Heart left ventricle (tissue), 16 donors: ENCODE results near the gene P2RY12. TPM values are rescaled to one million over a fixed set of nuclear protein-coding genes. Genes with fewer than 3 reads are reported as not detected.

Experiments used
- ATAC-seq, 4 donors: fragments of 200-7000 bp; cut with Tn5 transposase; one replicate each; pipeline ENCODE4 v1.9.1; 2020 to 2022; ENCODE audit warnings: moderate library complexity in 4 of 4, mild to moderate bottlenecking in 3 of 4, moderate number of reproducible peaks in 1 of 4
- DNase-seq, 5 donors: peaks; one replicate each; pipeline ENCODE4 v3.0.0-alpha.2; 2020
- H3K27ac ChIP-seq, 12 donors: fragments of 200-600 bp; sonication (generic) in 4 of 12; one replicate each; pipeline versions ENCODE4 v1.5.0 to v1.8.0; 2016 to 2022; ENCODE audit warnings: mild to moderate bottlenecking in 2 of 12
- H3K27me3 ChIP-seq, 9 donors: fragments of 200-600 bp; sonication (generic) in 2 of 9; one replicate each; pipeline versions ENCODE4 v1.5.1 to v1.8.0; 2016 to 2022; ENCODE audit warnings: mild to moderate bottlenecking in 3 of 9
- H3K36me3 ChIP-seq, 9 donors: fragments of 200-600 bp; sonication (generic) in 2 of 9; one replicate each; pipeline versions ENCODE4 v1.5.0 to v1.8.0; 2018 to 2022; ENCODE audit warnings: mild to moderate bottlenecking in 2 of 9
- H3K4me1 ChIP-seq, 12 donors: fragments of 200-600 bp; sonication (generic) in 4 of 12; one replicate each; pipeline versions ENCODE4 v1.5.0 to v1.8.0; 2016 to 2022; ENCODE audit warnings: mild to moderate bottlenecking in 3 of 12
- H3K4me3 ChIP-seq, 12 donors: fragments of 200-600 bp; sonication (generic) in 4 of 12; one replicate each; pipeline versions ENCODE4 v1.5.0 to v1.8.0; 2017 to 2022; ENCODE audit warnings: mild to moderate bottlenecking in 9 of 12, moderate library complexity in 4 of 12
- H3K9me3 ChIP-seq, 12 donors: fragments of 200-600 bp; sonication (generic) in 4 of 12; one replicate each; pipeline versions ENCODE4 v1.5.0 to v1.8.0; 2016 to 2022; ENCODE audit warnings: mild to moderate bottlenecking in 1 of 12
- POLR2A ChIP-seq, 2 donors: fragments of 450-650 bp; IDR thresholded peaks; one replicate each; pipeline ENCODE4 v1.6.1; 2017; ENCODE audit warnings: antibody characterized with exemption in 2 of 2, mild to moderate bottlenecking in 2 of 2, moderate library complexity in 2 of 2
- WGBS, 4 donors: extraction: QIAGEN DNeasy Blood & Tissue Kit in 2 of 4; methylation state at CpG; one replicate each; pipeline versions ENCODE4 v1.1.5 to v1.1.7; 2013 to 2018; 5-methylcytosine and 5-hydroxymethylcytosine counted together
- intact Hi-C, 10 donors: fragments of 100-400 bp; cut with DNase I; formaldehyde crosslinking; loops; one replicate each; pipeline versions ENCODE4 v1.11.1 to v1.14.2; 2022
- polyA plus RNA-seq, 2 donors: library from polyadenylated mRNA; stranded (reverse); fragments of 200-250 nt; gene quantifications; one replicate each; pipeline ENCODE4 v1.2.3, GENCODE V29; 2013
- total RNA-seq, 9 donors: library from RNA; depleted of rRNA in 2 of 9; stranded (reverse); fragments of >200 nt in 2 of 9; fragmentation: NEBNext Ultra II Directional in 3 of 9; extraction: Animal tissue kit (Norgen Biotek cat#: 25700) in 3 of 9; gene quantifications; one replicate each; pipeline versions ENCODE4 v1.1.0 to v1.2.4, GENCODE V29; 2016 to 2023
- TF ChIP-seq, protein P1 (sequence below), 12 donors: fragments of 200-600 bp; sonication (generic) in 4 of 12; IDR thresholded peaks; one replicate each; pipeline versions ENCODE4 v1.5.0 to v1.8.0; 2018 to 2022; ENCODE audit warnings: antibody characterized with exemption in 12 of 12, mild to moderate bottlenecking in 5 of 12
- donor health status: ischemic (EF 13 %, LVEDD 7.1; RV severe dilation, severe dysfunction).
- donor health status: healthy with polysubstance abuse.
- donor health status: DM: no; HTN: yes; CAD: no.
- donor health status: DM: no; HTN: no; CAD: no.
- donor health status: ischemic (EF 25% LVEDD 6.9; RV normal size, moderate dysfunction).
- donor health status: ischemic (EF 25% LVEDD 5.7; RV mildly dilated, moderate dysfunction).
- donor health status: healthy.
- donor health status: DM: yes; HTN: yes; CAD: no.
- donor health status: ischemic (EF 35%, LVEDD 5.7; RV mildly dilated, moderate dysfunction).
- donor health status: nonischemic (EF 11% LVEDD 7.7; RV severe dilation, severe dysfunction).
- donor health status: DM: yes; HTN: yes; CAD: no.
- donor health status: PGD.
- donor health status: ischemic (EF 29% LVEDD 5.4; RV normal size, mild dysfunction).
- donor health status: nonischemic (EF 23%, LVEDD 6.1; RV moderate dilation, normal function).

Gene P2RY12
- total and polyA plus RNA-seq, 11 donors, result 0.26 to 3.4 (median 0.56) TPM

DNA sequence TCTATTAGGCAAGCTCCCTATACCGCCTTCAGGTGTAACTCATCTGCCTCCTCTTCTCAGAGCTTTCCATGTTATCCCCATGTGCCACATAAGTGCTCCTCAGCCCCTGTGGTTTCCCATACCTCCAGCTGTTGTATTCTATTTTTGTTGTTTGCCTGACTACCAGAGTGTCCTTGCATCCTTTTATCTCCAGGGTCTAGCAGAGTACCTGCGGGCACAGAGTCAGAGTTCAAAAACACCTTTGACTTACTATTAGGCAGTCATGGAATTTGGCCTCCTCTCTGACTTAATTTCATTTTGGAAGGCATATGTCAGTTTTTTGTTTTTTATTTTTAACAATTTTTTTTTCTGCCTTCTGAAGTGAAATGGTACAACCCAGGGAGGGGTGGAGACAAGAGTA is 75.0 kb downstream of the P2RY12 start:
- intact Hi-C loops, result no loop called here
- 96 to 100% (median 99%) methylated on average over 2 of the region's 2 CpGs for WGBS, 4 donors
- Histone ChIP-seq H3K4me3 (no peak overlapping the region), H3K9me3 (no peaks in the 10 kb centered on the region), H3K27me3 (no peaks in the 10 kb centered on the region), H3K4me1 (peaks cover 0 to 8% (median 0%) of the 10 kb centered on the region in 12 donors), H3K27ac (no peak overlapping the region), H3K36me3 (no peaks in the 10 kb centered on the region)
- TF ChIP-seq, protein P1, sequence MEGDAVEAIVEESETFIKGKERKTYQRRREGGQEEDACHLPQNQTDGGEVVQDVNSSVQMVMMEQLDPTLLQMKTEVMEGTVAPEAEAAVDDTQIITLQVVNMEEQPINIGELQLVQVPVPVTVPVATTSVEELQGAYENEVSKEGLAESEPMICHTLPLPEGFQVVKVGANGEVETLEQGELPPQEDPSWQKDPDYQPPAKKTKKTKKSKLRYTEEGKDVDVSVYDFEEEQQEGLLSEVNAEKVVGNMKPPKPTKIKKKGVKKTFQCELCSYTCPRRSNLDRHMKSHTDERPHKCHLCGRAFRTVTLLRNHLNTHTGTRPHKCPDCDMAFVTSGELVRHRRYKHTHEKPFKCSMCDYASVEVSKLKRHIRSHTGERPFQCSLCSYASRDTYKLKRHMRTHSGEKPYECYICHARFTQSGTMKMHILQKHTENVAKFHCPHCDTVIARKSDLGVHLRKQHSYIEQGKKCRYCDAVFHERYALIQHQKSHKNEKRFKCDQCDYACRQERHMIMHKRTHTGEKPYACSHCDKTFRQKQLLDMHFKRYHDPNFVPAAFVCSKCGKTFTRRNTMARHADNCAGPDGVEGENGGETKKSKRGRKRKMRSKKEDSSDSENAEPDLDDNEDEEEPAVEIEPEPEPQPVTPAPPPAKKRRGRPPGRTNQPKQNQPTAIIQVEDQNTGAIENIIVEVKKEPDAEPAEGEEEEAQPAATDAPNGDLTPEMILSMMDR (IDR thresholded peaks at IDR 0.05), result no peak
- TF ChIP-seq POLR2A (IDR thresholded peaks at IDR 0.05), result no peak
- ATAC-seq (no peak), DNase-seq (no peak)

DNA sequence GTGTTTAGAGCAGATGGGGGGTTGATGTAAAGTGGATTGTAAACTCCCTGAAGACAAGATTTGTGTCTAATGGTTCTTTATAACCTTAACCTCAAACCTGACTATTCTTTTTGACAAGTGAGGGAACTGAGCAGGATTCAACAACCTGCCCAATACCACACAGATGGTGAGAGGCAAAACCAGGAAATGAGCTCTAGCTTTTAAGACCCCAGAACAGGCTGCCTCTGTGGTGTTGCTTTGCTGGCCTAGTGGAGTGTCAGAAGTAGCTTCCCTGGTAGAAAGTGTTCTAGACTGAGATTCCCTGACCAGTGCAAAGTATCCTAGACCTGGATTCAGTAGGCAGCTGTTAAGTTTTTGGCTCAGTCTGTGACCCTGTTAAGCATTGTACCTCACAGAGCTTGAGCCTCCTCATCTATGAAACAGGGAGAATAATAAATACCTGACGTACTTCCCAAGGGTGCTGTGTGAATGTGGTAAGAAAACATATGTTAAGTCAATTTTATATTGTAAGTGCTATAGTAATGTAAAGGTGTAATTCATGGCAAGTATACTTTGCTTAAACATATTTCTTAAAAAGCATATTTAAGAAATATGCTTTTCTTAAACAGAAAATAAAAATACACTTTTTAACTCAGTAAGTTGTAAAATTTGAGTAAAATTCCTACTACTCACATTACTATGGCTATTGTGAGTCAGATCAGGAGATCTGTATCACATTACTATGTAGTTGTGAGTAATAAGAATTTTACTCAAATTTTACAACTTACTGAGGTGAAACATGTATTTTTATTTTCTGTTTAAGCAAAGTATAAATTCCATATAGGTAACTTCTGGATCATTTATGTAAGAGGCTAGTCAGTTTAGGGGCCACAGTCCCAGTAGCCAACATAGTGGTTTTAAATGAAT is 76.7 kb downstream of the P2RY12 start:
- Histone ChIP-seq H3K4me1 (peaks cover 0 to 8% (median 0%) of the 10 kb centered on the region in 12 donors), H3K36me3 (no peaks in the 10 kb centered on the region), H3K27ac (no peak overlapping the region), H3K9me3 (no peaks in the 10 kb centered on the region), H3K4me3 (no peak overlapping the region), H3K27me3 (no peaks in the 10 kb centered on the region)
- ATAC-seq (no peak), DNase-seq (no peak)
- 91 to 100% (median 95%) methylated on average over 1 of the region's 1 CpG for WGBS, 4 donors
- TF ChIP-seq, protein P1 (IDR thresholded peaks at IDR 0.05), result no peak
- no peak for TF ChIP-seq POLR2A (IDR thresholded peaks at IDR 0.05)
- intact Hi-C loops, result no loop called here

DNA sequence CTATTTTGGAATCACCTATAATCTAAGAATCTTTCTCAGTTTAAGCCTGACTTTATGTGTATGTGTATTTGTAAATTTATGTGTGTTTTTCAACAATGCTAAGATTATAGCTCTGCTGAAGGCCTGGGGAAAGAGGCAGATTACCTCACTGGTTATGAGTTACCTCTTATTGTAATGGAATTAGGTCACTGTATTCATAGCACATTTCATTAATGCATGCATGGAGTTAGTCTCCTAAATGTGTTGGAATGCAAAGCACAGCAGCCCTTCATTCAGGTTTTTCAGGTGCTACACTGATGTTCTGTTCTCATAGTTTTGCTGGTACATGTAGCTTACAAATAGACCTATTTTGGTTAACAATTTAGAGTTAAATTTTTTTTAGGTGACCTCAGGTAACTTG is 77.4 kb downstream of the P2RY12 start:
- Histone ChIP-seq H3K27me3 (no peaks in the 10 kb centered on the region), H3K9me3 (no peaks in the 10 kb centered on the region), H3K27ac (no peak overlapping the region), H3K4me1 (peaks cover 0 to 8% (median 0%) of the 10 kb centered on the region in 12 donors), H3K4me3 (no peak overlapping the region), H3K36me3 (no peaks in the 10 kb centered on the region)
- DNase-seq, result no peak
- intact Hi-C loops, result no loop called here
- TF ChIP-seq, protein P1 (IDR thresholded peaks at IDR 0.05), result no peak
- TF ChIP-seq POLR2A (IDR thresholded peaks at IDR 0.05), result no peak
- no peak for ATAC-seq

DNA sequence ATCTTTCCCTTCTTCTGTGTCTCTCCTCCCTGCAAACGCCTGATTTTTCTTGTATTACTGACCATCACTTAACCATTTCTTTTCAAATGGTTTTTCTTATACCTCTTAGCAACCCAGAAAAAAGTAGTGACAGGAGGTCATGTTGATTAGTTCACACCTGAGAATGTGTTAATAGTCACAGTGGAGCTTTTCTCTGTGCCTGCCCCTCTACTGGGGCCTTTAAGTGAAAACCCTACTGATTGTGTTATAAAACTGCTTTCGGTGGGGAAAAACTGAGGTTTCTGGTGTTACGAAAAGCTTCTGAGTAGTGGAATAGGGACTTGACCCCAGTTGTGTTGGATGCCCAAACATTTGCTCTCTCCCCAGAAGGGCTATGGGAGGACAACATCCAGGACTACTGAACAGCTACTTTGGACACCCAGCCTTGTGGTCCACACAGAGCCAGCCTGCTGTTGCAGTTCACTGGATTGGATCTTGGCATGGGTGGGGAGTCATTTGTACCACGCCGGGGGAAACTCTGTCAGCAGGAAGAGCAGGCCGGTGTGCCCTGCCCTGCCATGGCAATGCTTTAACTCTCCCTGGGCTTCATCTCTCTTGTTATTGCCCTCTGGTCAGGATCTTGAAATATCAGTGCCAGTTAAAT is 78.3 kb downstream of the P2RY12 start:
- peaks cover 0 to 8% (median 0%) of the 10 kb centered on the region in 12 donors for H3K4me1 ChIP-seq
- H3K27me3 ChIP-seq, result no peaks in the 10 kb centered on the region
- no peak overlapping the region for H3K27ac ChIP-seq
- WGBS, 4 donors, result 83 to 91% (median 86%) methylated on average over 5 to 6 of the region's 6 CpGs
- intact Hi-C loops, result no loop called here
- H3K9me3 ChIP-seq, result no peaks in the 10 kb centered on the region
- no peak overlapping the region for H3K4me3 ChIP-seq
- ATAC-seq (no peak), DNase-seq (no peak)
- no peaks in the 10 kb centered on the region for H3K36me3 ChIP-seq
- TF ChIP-seq, protein P1 (IDR thresholded peaks at IDR 0.05), result no peak
- TF ChIP-seq POLR2A (IDR thresholded peaks at IDR 0.05), result no peak
